ENCODE measurements around the gene DNAH17.

DNA sequence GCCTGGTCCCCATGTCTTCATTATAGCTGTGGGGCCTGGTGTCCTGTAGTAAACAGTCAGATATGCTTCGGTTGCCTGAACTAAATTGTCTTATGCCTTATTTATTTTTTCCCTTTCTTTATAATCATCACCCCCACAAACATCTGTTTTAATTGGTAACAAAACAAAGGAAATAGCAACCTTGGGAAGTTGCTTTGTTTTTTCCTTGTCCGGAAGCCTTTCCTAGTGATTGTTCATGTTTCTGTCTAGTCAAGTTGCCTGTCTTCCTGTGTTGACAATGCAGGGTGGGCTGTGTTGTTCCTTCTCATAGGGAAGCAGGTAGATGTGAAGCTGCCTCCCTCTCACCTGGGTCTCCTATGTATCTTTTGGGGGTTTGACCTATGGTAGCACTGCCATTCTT, 182.0 kb downstream of the DNAH17 start:
- TF ChIP-seq, protein P1, sequence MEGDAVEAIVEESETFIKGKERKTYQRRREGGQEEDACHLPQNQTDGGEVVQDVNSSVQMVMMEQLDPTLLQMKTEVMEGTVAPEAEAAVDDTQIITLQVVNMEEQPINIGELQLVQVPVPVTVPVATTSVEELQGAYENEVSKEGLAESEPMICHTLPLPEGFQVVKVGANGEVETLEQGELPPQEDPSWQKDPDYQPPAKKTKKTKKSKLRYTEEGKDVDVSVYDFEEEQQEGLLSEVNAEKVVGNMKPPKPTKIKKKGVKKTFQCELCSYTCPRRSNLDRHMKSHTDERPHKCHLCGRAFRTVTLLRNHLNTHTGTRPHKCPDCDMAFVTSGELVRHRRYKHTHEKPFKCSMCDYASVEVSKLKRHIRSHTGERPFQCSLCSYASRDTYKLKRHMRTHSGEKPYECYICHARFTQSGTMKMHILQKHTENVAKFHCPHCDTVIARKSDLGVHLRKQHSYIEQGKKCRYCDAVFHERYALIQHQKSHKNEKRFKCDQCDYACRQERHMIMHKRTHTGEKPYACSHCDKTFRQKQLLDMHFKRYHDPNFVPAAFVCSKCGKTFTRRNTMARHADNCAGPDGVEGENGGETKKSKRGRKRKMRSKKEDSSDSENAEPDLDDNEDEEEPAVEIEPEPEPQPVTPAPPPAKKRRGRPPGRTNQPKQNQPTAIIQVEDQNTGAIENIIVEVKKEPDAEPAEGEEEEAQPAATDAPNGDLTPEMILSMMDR (IDR thresholded peaks at IDR 0.05), result no peak
- TF ChIP-seq POLR2AphosphoS5 (IDR thresholded peaks at IDR 0.05; ENCODE audit: low read depth, low read length), result no peak
